GM12872 (cell line): ENCODE results near the gene RACGAP1.

Experiments used
- CTCF ChIP-seq: IDR thresholded peaks from 3 replicates; pipeline ENCODE4 v1.5.1; 2011; ENCODE audit warnings: low read depth, mild to moderate bottlenecking, low read length, moderate library complexity; ENCODE audit not compliant: insufficient read depth

The RACGAP1 gene

DNA sequence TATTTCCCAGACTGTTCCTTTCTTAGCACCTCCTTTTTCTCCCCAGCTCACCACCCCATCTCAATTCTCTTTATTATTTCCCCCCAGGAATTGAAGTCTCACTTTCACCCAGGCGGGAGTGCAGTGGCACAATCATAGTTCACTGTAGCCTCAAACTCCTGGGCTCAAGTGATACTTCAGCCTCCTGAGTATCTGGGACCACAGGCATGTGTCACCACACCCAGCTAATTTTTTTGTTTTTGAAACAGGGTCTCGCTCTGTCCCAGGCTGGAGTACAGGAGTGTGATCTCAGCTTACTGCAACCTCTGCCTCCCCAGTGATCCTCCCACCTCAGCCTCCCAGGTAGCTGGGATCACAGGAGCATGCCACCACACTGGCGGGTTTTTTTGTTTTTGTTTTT, 11.0 kb downstream of the RACGAP1 start:
- TF ChIP-seq CTCF = no peak

GRCh38 chr12:50013361-50014147, 11.7 kb downstream of the RACGAP1 start:
- no peak for TF ChIP-seq CTCF

GRCh38 chr12:50006754-50007442, 18.4 kb downstream of the RACGAP1 start:
- TF ChIP-seq CTCF = no peak

DNA sequence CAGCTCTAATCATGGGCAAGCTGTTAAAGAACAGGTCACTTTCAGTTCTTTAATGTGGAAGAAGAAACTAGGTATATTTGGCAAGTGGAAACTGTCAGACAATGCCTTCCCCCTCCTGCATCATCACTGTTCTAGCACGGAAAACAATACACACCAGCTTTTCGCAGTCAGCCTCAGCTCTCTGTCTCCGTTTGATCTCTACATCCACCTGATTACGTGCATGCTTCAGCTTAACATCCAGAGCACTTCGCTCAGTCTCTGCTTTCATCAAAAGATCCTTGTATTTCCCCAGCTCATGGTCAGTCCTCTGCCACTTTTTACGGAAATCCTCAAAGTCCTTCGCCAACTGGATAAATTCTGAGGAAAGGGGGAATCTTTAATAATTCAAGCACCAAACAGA, 19.0 kb downstream of the RACGAP1 start:
- no peak for TF ChIP-seq CTCF

- no peak for TF ChIP-seq CTCF
Measured at GRCh38 chr12:50005175-50005574, 20.1 kb downstream of the RACGAP1 start.

DNA sequence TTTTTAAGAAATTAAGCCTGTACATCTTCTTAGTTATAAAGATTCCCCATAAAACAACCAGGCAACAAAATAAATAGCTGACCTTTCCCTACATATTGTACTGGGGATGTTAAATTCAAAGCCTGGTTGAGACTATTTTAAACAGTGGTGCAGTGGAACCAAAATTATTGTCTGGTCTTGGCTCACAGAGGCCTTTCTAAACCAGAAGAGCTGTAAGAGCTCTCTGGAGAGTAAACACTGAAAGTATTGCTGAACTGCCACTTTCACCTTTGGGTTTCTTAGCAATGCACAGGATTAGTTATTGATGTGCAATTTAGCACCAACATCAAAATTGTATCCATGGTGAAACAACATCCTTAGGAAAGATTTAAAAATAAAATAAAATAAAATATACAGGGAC, 20.6 kb downstream of the RACGAP1 start:
- no peak for TF ChIP-seq CTCF

DNA sequence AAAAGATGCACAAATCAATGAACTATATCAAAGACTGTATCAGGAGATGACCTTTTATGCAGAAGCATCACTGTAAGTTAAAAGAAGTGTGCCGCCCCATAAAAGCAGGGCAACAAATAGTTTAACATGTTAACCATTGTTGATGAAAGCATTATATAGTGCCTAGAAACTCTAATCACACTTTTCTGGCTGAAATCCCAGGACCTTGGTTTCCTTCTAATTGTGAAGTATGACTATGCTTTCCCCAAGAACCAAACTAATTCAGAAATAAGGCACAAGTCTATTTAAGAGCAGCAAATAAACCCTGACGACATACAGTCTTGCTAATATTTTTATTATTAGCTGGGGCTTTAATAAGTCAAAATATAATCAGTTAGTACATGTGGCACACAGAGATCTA, 21.7 kb downstream of the RACGAP1 start:
- no peak for TF ChIP-seq CTCF
